Stimulated activated naive B cell treated with anti-CD40 and anti-IgM and Interleukin-4, amounts not matched to agents 10 μg/mL and 1 μg/mL and 100 μg/mL, for 72 hours (primary cell): ENCODE results near the gene OTUD7B.
A peak's percentile ranks its signal among the peaks of the same experiment; 100 is the strongest.

Experiments
- ATAC-seq, 2 donors: fragments of 150-1000 bp; cut with Tn5 transposase; replicated peaks; 2 replicates each; pipeline ENCODE4 v1.10.0; 2021; ENCODE audit warnings: moderate library complexity in 1 of 2
- DNase-seq: peaks from one replicate; pipeline ENCODE4 v3.0.0; 2021
- H3K27ac Mint-ChIP-seq: one replicate; pipeline ENCODE4 v1.8.0; 2022; ENCODE audit warnings: mild to moderate bottlenecking, mixed read lengths
- H3K27me3 Mint-ChIP-seq, 2 donors: one replicate each; pipeline ENCODE4 v1.8.0; 2022; ENCODE audit warnings: mixed read lengths in 2 of 2
- H3K36me3 Mint-ChIP-seq, 2 donors: one replicate each; pipeline ENCODE4 v1.8.0; 2022; ENCODE audit warnings: mixed read lengths in 2 of 2, mild to moderate bottlenecking in 1 of 2
- H3K4me1 Mint-ChIP-seq, 2 donors: one replicate each; pipeline ENCODE4 v1.8.0; 2022; ENCODE audit warnings: mixed read lengths in 2 of 2, mild to moderate bottlenecking in 1 of 2
- H3K4me3 Mint-ChIP-seq, 2 donors: one replicate each; pipeline ENCODE4 v1.8.0; 2022; ENCODE audit warnings: mild to moderate bottlenecking in 2 of 2, mixed read lengths in 2 of 2, moderate library complexity in 1 of 2
- H3K9me3 Mint-ChIP-seq, 2 donors: one replicate each; pipeline ENCODE4 v1.8.0; 2022; ENCODE audit warnings: mixed read lengths in 2 of 2, mild to moderate bottlenecking in 1 of 2

OTUD7B gene

GRCh38 chr1:149929856-149930255 is 80.7 kb downstream of the OTUD7B start:
- peaks cover 29 to 35% of the 10 kb centered on the region in 2 donors for H3K27me3 Mint-ChIP-seq
- no peaks in the 10 kb centered on the region for H3K9me3 Mint-ChIP-seq
- peaks cover 17 to 26% of the 10 kb centered on the region in 2 donors for H3K36me3 Mint-ChIP-seq
- no peak overlapping the region for H3K27ac Mint-ChIP-seq
- ATAC-seq (no peak), DNase-seq (no peak)
- H3K4me1 Mint-ChIP-seq: peaks cover 25 to 35% of the 10 kb centered on the region in 2 donors
- no peak overlapping the region for H3K4me3 Mint-ChIP-seq

- H3K9me3 Mint-ChIP-seq: no peaks in the 10 kb centered on the region
- peaks cover 18 to 21% of the 10 kb centered on the region in 2 donors for H3K27me3 Mint-ChIP-seq
- ATAC-seq (no peak), DNase-seq (no peak)
- H3K27ac Mint-ChIP-seq: peak overlapping the region; percentile 98
- peak overlapping the region; percentile 97 for H3K4me3 Mint-ChIP-seq
- peaks cover 30 to 47% of the 10 kb centered on the region in 2 donors for H3K4me1 Mint-ChIP-seq
- H3K36me3 Mint-ChIP-seq: peaks cover 29 to 41% of the 10 kb centered on the region in 2 donors
Measured at GRCh38 chr1:149928401-149928724, 82.2 kb downstream of the OTUD7B start.

- peaks cover 13 to 16% of the 10 kb centered on the region in 2 donors for H3K27me3 Mint-ChIP-seq
- no peaks in the 10 kb centered on the region for H3K9me3 Mint-ChIP-seq
- DNase-seq (peak; percentile 93), ATAC-seq (peak; percentile 97 to 99)
- H3K36me3 Mint-ChIP-seq: peaks cover 35 to 47% of the 10 kb centered on the region in 2 donors
- peak within 1 kb of the TSS; percentile 97 for H3K4me3 Mint-ChIP-seq
- peak within 1 kb of the TSS; percentile 98 for H3K27ac Mint-ChIP-seq
- H3K4me1 Mint-ChIP-seq: peaks cover 30 to 50% of the 10 kb centered on the region in 2 donors
Measured at GRCh38 chr1:149927563-149928400, 82.7 kb downstream of the OTUD7B start, which contains the start of gene SF3B4. Gene SF3B4, minus strand, starts transcription at chr1:149927803. Its CDS starts 44 bp downstream, at chr1:149927759.

GRCh38 chr1:149927056-149927562 is 83.4 kb downstream of the OTUD7B start:
- DNase-seq (no peak), ATAC-seq (peak in 1 of 2 donors; percentile 0)
- H3K27ac Mint-ChIP-seq: peak overlapping the region; percentile 98
- peak overlapping the region; percentile 97 for H3K4me3 Mint-ChIP-seq
- no peaks in the 10 kb centered on the region for H3K9me3 Mint-ChIP-seq
- peaks cover 39 to 54% of the 10 kb centered on the region in 2 donors for H3K36me3 Mint-ChIP-seq
- H3K27me3 Mint-ChIP-seq: peaks cover 11% of the 10 kb centered on the region in 2 donors
- peaks cover 30 to 50% of the 10 kb centered on the region in 2 donors for H3K4me1 Mint-ChIP-seq

GRCh38 chr1:149926296-149926695 is 84.2 kb downstream of the OTUD7B start:
- Mint-ChIP-seq H3K27ac (no peak overlapping the region), H3K4me3 (peak overlapping the region; percentile 60 to 97), H3K27me3 (peaks cover 2 to 3% of the 10 kb centered on the region in 2 donors), H3K36me3 (peaks cover 44 to 61% of the 10 kb centered on the region in 2 donors), H3K4me1 (peaks cover 24 to 45% of the 10 kb centered on the region in 2 donors), H3K9me3 (no peaks in the 10 kb centered on the region)
- DNase-seq: no peak
- ATAC-seq: no peak

GRCh38 chr1:149925751-149926150 is 84.8 kb downstream of the OTUD7B start:
- Mint-ChIP-seq H3K27me3 (no peaks in the 10 kb centered on the region), H3K36me3 (peaks cover 44 to 63% of the 10 kb centered on the region in 2 donors), H3K27ac (no peak overlapping the region), H3K4me1 (peaks cover 22 to 43% of the 10 kb centered on the region in 2 donors), H3K9me3 (no peaks in the 10 kb centered on the region), H3K4me3 (peak overlapping the region; percentile 60 to 97)
- ATAC-seq (no peak), DNase-seq (no peak)

- no peak for DNase-seq
Measured at GRCh38 chr1:149925345-149925744, 85.2 kb downstream of the OTUD7B start.

GRCh38 chr1:149923626-149924025 is 86.9 kb downstream of the OTUD7B start:
- no peak for ATAC-seq
- H3K27ac Mint-ChIP-seq: no peak overlapping the region
- peaks cover 1 to 3% of the 10 kb centered on the region in 2 donors for H3K27me3 Mint-ChIP-seq
- DNase-seq: no peak
- H3K4me3 Mint-ChIP-seq: no peak overlapping the region
- peaks cover 21 to 35% of the 10 kb centered on the region in 2 donors for H3K4me1 Mint-ChIP-seq
- peaks cover 46 to 65% of the 10 kb centered on the region in 2 donors for H3K36me3 Mint-ChIP-seq
- H3K9me3 Mint-ChIP-seq: no peaks in the 10 kb centered on the region

More at GRCh38 chr1:149925345-149925744, 85.2 kb downstream of the OTUD7B start:
- peaks cover 46 to 65% of the 10 kb centered on the region in 2 donors for H3K36me3 Mint-ChIP-seq
- no peaks in the 10 kb centered on the region for H3K9me3 Mint-ChIP-seq
- no peaks in the 10 kb centered on the region for H3K27me3 Mint-ChIP-seq
- ATAC-seq: no peak
- peak overlapping the region; percentile 18 to 60 for H3K4me3 Mint-ChIP-seq
- peaks cover 22 to 43% of the 10 kb centered on the region in 2 donors for H3K4me1 Mint-ChIP-seq
- no peak overlapping the region for H3K27ac Mint-ChIP-seq

- no peaks in the 10 kb centered on the region for H3K9me3 Mint-ChIP-seq
- peaks cover 21 to 27% of the 10 kb centered on the region in 2 donors for H3K4me1 Mint-ChIP-seq
- DNase-seq (no peak), ATAC-seq (peak; percentile 15 to 27)
- peaks cover 11 to 17% of the 10 kb centered on the region in 2 donors for H3K36me3 Mint-ChIP-seq
- H3K4me3 Mint-ChIP-seq: peak within 1 kb of the TSS; percentile 75 to 76
- peak within 1 kb of the TSS; percentile 67 for H3K27ac Mint-ChIP-seq
- H3K27me3 Mint-ChIP-seq: peaks cover 27 to 31% of the 10 kb centered on the region in 2 donors
Measured at GRCh38 chr1:149917571-149918144, 92.9 kb downstream of the OTUD7B start, which contains the start of gene SV2A. Gene SV2A, minus strand, starts transcription at chr1:149917844. Its CDS starts 4,004 bp downstream, at chr1:149913840.

GRCh38 chr1:149916898-149917252 is 93.7 kb downstream of the OTUD7B start:
- Mint-ChIP-seq H3K36me3 (peaks cover 6 to 9% of the 10 kb centered on the region in 2 donors), H3K27ac (no peak overlapping the region), H3K4me3 (peak overlapping the region; percentile 75 to 76), H3K9me3 (no peaks in the 10 kb centered on the region), H3K4me1 (peaks cover 21 to 27% of the 10 kb centered on the region in 2 donors), H3K27me3 (peaks cover 27 to 31% of the 10 kb centered on the region in 2 donors)
- no peak for DNase-seq
- no peak for ATAC-seq

- Mint-ChIP-seq H3K27me3 (peaks cover 27 to 36% of the 10 kb centered on the region in 2 donors), H3K36me3 (peaks cover 3 to 5% of the 10 kb centered on the region in 2 donors), H3K9me3 (no peaks in the 10 kb centered on the region), H3K4me1 (peaks cover 21 to 27% of the 10 kb centered on the region in 2 donors), H3K27ac (no peak overlapping the region), H3K4me3 (peak overlapping the region; percentile 75 to 76)
- DNase-seq (no peak), ATAC-seq (peak in 1 of 2 donors; percentile 28)
Measured at GRCh38 chr1:149916193-149916897, 94.2 kb downstream of the OTUD7B start.

GRCh38 chr1:149915429-149916192 is 94.9 kb downstream of the OTUD7B start:
- Mint-ChIP-seq H3K4me3 (peak overlapping the region in 1 of 2 donors; percentile 5), H3K9me3 (no peaks in the 10 kb centered on the region), H3K27me3 (peaks cover 32 to 36% of the 10 kb centered on the region in 2 donors), H3K36me3 (peaks cover under 1% of the 10 kb centered on the region in 2 donors), H3K27ac (no peak overlapping the region), H3K4me1 (peaks cover 21 to 27% of the 10 kb centered on the region in 2 donors)
- DNase-seq (no peak), ATAC-seq (peak in 1 of 2 donors; percentile 33)

GRCh38 chr1:149914545-149914944 is 96.0 kb downstream of the OTUD7B start:
- Mint-ChIP-seq H3K27me3 (peaks cover 32 to 36% of the 10 kb centered on the region in 2 donors), H3K4me1 (peaks cover 21 to 27% of the 10 kb centered on the region in 2 donors), H3K27ac (no peak overlapping the region), H3K36me3 (no peaks in the 10 kb centered on the region), H3K9me3 (no peaks in the 10 kb centered on the region), H3K4me3 (no peak overlapping the region)
- no peak for DNase-seq
- ATAC-seq: no peak
